ENCODE measurements around the gene KDELR1. TPM values are rescaled to one million over a fixed set of nuclear protein-coding genes. Genes with fewer than 3 reads are reported as not detected.

The KDELR1 gene
- total RNA-seq, 3 donors from 2014 or later: 58.6 to 63.8 (median 61.3) TPM

- H3K36me3 Mint-ChIP-seq (ENCODE audit: insufficient read depth): no peaks in the 10 kb centered on the region
- H3K4me3 Mint-ChIP-seq: no peak overlapping the region
- DNase-seq: no peak
- no peak for ATAC-seq
- H3K4me1 Mint-ChIP-seq (ENCODE audit: low read depth): no peaks in the 10 kb centered on the region
- peaks cover 2% of the 10 kb centered on the region for H3K27me3 Mint-ChIP-seq (ENCODE audit: low read depth)
- H3K9me3 Mint-ChIP-seq: no peaks in the 10 kb centered on the region
These were observed 20.0 kb downstream of the KDELR1 start for GRCh38 chr19:48371367-48371766.

DNA sequence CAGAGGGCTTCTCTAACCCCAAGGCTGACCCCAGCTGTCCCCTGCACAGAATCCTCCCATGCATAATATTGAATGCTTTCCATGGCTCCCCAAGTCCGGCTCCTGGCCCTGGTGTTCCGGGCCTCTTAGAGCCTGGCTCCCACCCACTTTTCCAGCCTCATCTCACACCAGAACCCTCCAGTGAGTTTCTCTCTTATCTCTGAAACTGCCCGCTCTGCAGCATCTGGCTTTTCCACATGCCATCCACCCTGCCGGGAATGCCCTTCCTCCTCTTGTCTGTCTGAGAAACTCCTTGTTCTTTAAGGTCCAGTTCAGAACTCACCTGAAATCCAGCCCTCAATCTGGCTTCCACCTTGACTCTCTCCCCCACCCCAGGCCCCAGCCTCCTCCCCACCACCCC lies 20.4 kb downstream of the KDELR1 start:
- Mint-ChIP-seq H3K27me3 (ENCODE audit: low read depth) (peaks cover 2% of the 10 kb centered on the region), H3K4me1 (ENCODE audit: low read depth) (no peaks in the 10 kb centered on the region), H3K4me3 (no peak overlapping the region), H3K9me3 (no peaks in the 10 kb centered on the region), H3K36me3 (ENCODE audit: insufficient read depth) (no peaks in the 10 kb centered on the region)
- DNase-seq (no peak), ATAC-seq (no peak)

GRCh38 chr19:48368936-48369335 lies 22.4 kb downstream of the KDELR1 start:
- no peak for ATAC-seq
- Mint-ChIP-seq H3K4me1 (ENCODE audit: low read depth) (no peaks in the 10 kb centered on the region), H3K4me3 (no peak overlapping the region), H3K27me3 (ENCODE audit: low read depth) (peaks cover 2% of the 10 kb centered on the region), H3K9me3 (no peaks in the 10 kb centered on the region), H3K36me3 (ENCODE audit: insufficient read depth) (no peaks in the 10 kb centered on the region)
- DNase-seq: no peak

DNA sequence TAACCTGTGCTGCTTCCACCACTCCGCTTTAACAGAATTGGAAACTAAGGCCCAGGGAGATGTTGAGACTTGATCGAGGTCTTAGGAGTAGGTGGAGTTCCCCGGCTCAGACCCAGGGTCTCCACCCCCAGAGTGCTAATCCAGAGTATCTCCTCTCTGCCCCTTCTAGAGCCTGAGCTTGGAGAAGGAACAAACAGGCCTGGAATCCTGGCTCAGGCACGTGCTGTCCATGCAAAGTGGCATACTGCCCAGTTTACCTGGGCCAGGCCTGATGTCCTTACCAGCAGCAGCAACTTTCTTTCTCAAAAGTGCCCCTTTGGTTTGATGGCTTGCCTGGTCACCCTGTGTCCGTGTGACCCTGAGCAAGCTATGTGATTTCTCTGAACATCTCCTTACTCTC lies 23.5 kb downstream of the KDELR1 start:
- Mint-ChIP-seq H3K9me3 (no peaks in the 10 kb centered on the region), H3K4me1 (ENCODE audit: low read depth) (peaks cover 1% of the 10 kb centered on the region), H3K36me3 (ENCODE audit: insufficient read depth) (no peaks in the 10 kb centered on the region), H3K4me3 (no peak overlapping the region), H3K27me3 (ENCODE audit: low read depth) (no peaks in the 10 kb centered on the region)
- no peak for ATAC-seq
- DNase-seq: no peak

- Mint-ChIP-seq H3K36me3 (ENCODE audit: insufficient read depth) (no peaks in the 10 kb centered on the region), H3K9me3 (no peaks in the 10 kb centered on the region), H3K4me1 (ENCODE audit: low read depth) (peaks cover 4% of the 10 kb centered on the region), H3K27me3 (ENCODE audit: low read depth) (no peaks in the 10 kb centered on the region), H3K4me3 (no peak overlapping the region)
- no peak for DNase-seq
- no peak for ATAC-seq
These were observed 25.7 kb downstream of the KDELR1 start for GRCh38 chr19:48365602-48366001.

DNA sequence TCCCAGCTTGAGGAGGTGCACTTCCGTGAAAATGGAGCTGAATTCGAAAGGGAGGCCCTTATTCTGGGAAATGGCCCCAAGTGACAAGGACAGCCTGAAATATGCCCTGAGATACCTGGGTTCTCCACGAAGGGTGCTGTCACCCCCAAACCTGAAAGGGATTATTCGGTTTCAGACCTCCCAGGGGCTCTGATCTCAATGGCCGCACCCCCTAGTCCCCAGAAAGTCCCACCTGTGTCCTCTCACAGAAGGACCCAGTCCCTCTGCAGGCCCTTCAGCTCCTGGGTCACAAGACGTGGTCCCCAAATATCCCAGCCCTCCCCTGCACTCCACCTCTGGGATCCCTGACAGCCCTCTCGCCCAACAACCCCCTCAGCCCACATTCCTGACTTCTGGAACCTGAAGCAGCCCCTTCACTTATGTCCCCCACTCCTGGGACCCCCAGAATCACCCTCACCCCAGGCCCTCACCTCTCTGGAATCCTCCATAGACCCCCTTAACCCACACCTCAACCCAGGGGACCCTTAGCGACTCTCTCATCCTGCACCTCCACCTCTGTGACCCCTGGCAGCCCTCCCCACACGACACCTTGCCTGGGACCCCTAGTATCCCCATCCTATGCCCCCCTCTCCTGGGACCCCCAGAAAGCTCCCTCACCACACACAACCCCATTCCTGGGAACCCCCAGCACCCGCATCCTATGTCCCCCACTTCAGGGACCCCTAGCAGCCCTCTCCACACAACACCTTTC lies 26.6 kb downstream of the KDELR1 start:
- H3K27me3 Mint-ChIP-seq (ENCODE audit: low read depth): no peaks in the 10 kb centered on the region
- peaks cover under 1% of the 10 kb centered on the region for H3K36me3 Mint-ChIP-seq (ENCODE audit: insufficient read depth)
- H3K4me1 Mint-ChIP-seq (ENCODE audit: low read depth): peaks cover 4% of the 10 kb centered on the region
- H3K9me3 Mint-ChIP-seq: no peaks in the 10 kb centered on the region
- H3K4me3 Mint-ChIP-seq: peak overlapping the region; percentile 87
- ATAC-seq (no peak), DNase-seq (peak; percentile 9)

DNA sequence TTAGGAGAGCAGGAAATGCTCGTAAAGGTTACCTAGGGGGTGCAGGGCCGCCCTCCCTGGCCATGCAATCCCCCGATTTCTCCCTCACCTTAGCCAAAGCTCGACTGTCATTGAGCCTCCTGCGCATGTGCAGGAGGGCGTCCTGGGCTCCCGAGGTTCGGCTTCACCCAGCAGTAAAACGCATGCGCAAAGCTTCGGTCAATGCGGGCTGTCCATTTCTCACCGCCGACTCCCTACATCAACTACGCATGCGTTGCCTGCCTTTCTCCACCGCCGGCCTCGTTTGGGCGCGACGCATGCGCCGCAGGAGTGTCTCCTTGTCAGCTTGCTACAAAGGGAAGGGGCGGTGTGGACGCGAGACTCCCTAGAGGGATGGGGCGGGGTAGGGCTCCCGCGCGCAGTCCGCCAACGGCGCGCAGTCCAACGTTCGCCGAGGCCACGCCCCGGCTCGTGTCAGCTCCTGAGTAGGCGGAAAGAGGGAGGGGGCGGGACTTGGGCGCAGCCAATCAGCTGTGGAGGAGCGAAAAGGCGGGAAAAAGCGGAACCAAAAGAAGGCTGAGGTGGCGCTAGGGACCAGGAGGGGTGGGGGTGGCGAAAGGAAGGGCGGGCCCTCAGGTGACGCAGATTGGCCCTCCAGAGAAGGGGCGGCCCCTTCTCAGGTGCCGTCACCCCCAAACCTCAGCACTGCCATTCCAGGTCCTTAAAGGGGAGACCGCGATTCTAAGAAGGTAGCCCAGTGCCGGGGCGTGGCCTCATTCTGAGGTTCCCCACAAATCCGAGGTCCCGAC lies 27.3 kb downstream of the KDELR1 start, which contains the start of the genes SYNGR4 and TMEM143:
Gene SYNGR4 (plus strand): TSS at position 558 of the 788 bp plus-strand sequence. CDS start 1,476 bp downstream, outside the sequence.
Gene TMEM143 (minus strand): TSS at position 131 of the 788 bp plus-strand sequence. CDS start 20 bp downstream, at position 111.
- H3K9me3 Mint-ChIP-seq: no peaks in the 10 kb centered on the region
- ATAC-seq (peak; percentile 92 to 93), DNase-seq (peak; percentile 96)
- H3K36me3 Mint-ChIP-seq (ENCODE audit: insufficient read depth): peaks cover 3% of the 10 kb centered on the region
- peaks cover 4% of the 10 kb centered on the region for H3K4me1 Mint-ChIP-seq (ENCODE audit: low read depth)
- no peaks in the 10 kb centered on the region for H3K27me3 Mint-ChIP-seq (ENCODE audit: low read depth)
- peak within 1 kb of the TSS; percentile 87 for H3K4me3 Mint-ChIP-seq

DNA sequence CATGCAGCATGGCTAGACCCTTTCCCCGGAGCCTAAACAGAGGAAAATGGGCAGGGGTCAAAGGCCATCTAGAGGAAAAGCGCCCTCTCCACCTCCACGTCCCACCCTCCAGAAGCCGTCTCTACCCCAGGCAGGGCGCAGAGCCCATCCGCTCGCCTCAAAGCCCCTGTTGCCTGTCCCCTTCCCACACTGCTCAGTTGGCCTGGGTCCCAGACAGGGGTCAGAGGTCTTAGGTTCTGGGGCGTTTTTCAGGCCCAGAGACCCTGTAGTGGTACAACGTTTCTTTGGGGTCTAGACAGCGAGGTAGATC lies 27.9 kb downstream of the KDELR1 start:
- Mint-ChIP-seq H3K27me3 (ENCODE audit: low read depth) (no peaks in the 10 kb centered on the region), H3K4me3 (peak overlapping the region; percentile 87), H3K36me3 (ENCODE audit: insufficient read depth) (peaks cover 6% of the 10 kb centered on the region), H3K4me1 (ENCODE audit: low read depth) (peaks cover 4% of the 10 kb centered on the region), H3K9me3 (no peaks in the 10 kb centered on the region)
- DNase-seq (peak; percentile 8), ATAC-seq (peak; percentile 6 to 12)

GRCh38 chr19:48362716-48363499 lies 28.4 kb downstream of the KDELR1 start:
- Mint-ChIP-seq H3K4me3 (peak overlapping the region; percentile 87), H3K4me1 (ENCODE audit: low read depth) (peaks cover 4% of the 10 kb centered on the region), H3K9me3 (no peaks in the 10 kb centered on the region), H3K36me3 (ENCODE audit: insufficient read depth) (peaks cover 7% of the 10 kb centered on the region), H3K27me3 (ENCODE audit: low read depth) (no peaks in the 10 kb centered on the region)
- ATAC-seq: peak; percentile 75
- DNase-seq: peak; percentile 84

DNA sequence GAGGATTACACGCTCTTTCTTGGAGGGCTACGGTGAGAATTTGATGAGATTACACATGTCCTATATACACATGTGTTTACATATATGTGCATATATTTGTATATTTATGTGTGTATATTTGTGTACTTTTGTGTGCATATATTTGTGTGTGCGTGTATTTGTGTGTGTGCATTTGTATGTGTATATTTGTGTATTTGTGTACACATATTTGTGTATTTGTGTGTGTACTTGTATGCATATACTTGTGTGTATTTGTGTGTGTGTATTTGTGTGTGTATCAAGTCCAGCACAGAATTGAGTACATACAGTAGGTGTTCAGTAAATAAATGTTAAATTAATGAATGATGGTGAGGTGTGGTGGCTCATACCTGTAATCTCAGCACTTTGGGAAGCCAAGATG lies 29.4 kb downstream of the KDELR1 start:
- no peaks in the 10 kb centered on the region for H3K27me3 Mint-ChIP-seq (ENCODE audit: low read depth)
- peaks cover 7% of the 10 kb centered on the region for H3K36me3 Mint-ChIP-seq (ENCODE audit: insufficient read depth)
- ATAC-seq: no peak
- no peak for DNase-seq
- no peak overlapping the region for H3K4me3 Mint-ChIP-seq
- peaks cover 4% of the 10 kb centered on the region for H3K4me1 Mint-ChIP-seq (ENCODE audit: low read depth)
- H3K9me3 Mint-ChIP-seq: no peaks in the 10 kb centered on the region

GRCh38 chr19:48359123-48359522 lies 32.2 kb downstream of the KDELR1 start:
- DNase-seq (no peak), ATAC-seq (no peak)
- peaks cover 4% of the 10 kb centered on the region for H3K4me1 Mint-ChIP-seq (ENCODE audit: low read depth)

GRCh38 chr19:48355365-48355954 lies 35.9 kb downstream of the KDELR1 start:
- no peaks in the 10 kb centered on the region for H3K9me3 Mint-ChIP-seq
- H3K27me3 Mint-ChIP-seq (ENCODE audit: low read depth): no peaks in the 10 kb centered on the region
- H3K4me1 Mint-ChIP-seq (ENCODE audit: low read depth): no peaks in the 10 kb centered on the region
- DNase-seq (no peak), ATAC-seq (no peak)
- H3K4me3 Mint-ChIP-seq: no peak overlapping the region
- H3K36me3 Mint-ChIP-seq (ENCODE audit: insufficient read depth): peaks cover 7% of the 10 kb centered on the region

More at GRCh38 chr19:48359123-48359522, 32.2 kb downstream of the KDELR1 start:
- no peaks in the 10 kb centered on the region for H3K9me3 Mint-ChIP-seq
- no peaks in the 10 kb centered on the region for H3K27me3 Mint-ChIP-seq (ENCODE audit: low read depth)
- H3K36me3 Mint-ChIP-seq (ENCODE audit: insufficient read depth): peaks cover 7% of the 10 kb centered on the region
- H3K4me3 Mint-ChIP-seq: no peak overlapping the region

- H3K4me1 Mint-ChIP-seq (ENCODE audit: low read depth): no peaks in the 10 kb centered on the region
- ATAC-seq: no peak
These were observed 36.9 kb downstream of the KDELR1 start for GRCh38 chr19:48354332-48354992.

More at GRCh38 chr19:48354332-48354992, 36.9 kb downstream of the KDELR1 start:
- no peak for DNase-seq
- H3K9me3 Mint-ChIP-seq: no peaks in the 10 kb centered on the region
- H3K27me3 Mint-ChIP-seq (ENCODE audit: low read depth): no peaks in the 10 kb centered on the region
- H3K4me3 Mint-ChIP-seq: no peak overlapping the region
- peaks cover 5% of the 10 kb centered on the region for H3K36me3 Mint-ChIP-seq (ENCODE audit: insufficient read depth)

All from activated T-cell treated with anti-CD3 and anti-CD28 coated beads, Interleukin-2, amount 50 U/mL, for 4 hours (primary cell).